GM03348 (cell line): Measurements from ENCODE around the gene SMIM7.
"Not testable (repeated sequence)": the region's sequence is repeated elsewhere in the genome, so short reads cannot be mapped to it uniquely, and the experiment has no call there.

Experiments
- DNase-seq: peaks from one replicate; pipeline ENCODE4 v3.0.0; 2012; ENCODE audit warnings: low spot score

The SMIM7 gene

DNA sequence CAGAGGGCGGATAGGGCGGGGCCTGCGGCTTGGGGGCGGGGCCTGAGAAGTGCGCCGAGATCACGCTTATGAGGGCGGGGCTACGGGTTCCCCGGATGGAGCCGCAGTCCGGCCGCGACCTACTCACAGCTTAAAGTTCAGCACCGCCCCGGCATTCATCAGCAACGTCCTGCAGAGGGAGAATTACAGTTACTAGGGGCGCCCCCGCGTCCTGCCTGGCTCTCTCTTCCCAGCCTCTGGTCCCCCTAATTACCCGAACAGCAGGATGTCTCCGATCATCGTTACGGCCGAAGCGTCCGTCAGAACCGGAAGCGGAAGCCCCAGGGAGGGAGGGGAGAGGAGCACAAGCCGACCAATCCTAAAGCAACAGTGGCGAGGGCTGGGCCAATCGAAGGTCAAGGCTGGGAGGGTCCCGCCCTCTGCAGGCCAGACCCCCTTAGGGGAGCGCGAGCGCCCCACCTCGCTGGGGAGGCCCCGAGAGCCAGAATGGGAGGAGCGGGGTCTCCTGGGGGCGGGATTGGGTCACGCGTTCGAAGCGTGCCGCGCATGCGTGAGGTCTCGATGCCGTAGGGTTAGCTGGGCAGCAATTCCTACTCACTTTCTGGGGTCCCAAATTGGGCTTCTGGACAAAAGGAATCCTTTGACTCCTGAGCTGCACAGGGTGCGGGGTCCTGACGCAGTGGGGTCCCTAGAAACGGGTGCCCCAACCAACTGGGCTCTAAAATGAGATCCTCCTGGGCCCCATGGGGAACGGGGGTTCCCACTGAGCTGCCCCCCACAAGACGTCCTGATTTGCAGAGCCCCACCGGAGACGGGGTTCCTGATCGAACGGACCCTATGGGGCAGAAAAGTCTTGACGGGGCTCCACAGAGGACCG, at the start of gene SMIM7:
Gene SMIM7 (minus strand): TSS at position 313 of the 877 bp plus-strand sequence. CDS start 34 bp downstream, at position 279.
- peak; percentile 100 for DNase-seq

DNA sequence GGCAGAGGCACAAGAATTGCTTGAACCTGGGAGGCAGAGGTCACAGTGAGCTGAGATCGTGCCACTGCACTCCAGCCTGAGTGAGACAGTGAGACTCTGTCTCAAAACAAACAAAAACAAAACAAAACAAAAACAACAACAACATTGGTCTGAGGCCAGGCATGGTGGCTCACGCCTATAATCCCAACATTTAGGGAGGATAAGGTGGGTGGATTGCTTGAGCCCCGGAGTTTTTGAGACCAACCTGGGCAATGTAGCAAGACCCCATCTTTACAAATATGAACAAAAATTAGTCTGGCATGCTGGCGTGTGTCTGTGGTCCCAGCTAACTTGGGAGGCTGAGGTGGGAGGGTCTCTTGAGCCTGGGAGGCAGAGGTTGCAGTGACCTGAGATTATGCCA, 43.7 kb upstream of the SMIM7 start:
- DNase-seq, result no peak

DNA sequence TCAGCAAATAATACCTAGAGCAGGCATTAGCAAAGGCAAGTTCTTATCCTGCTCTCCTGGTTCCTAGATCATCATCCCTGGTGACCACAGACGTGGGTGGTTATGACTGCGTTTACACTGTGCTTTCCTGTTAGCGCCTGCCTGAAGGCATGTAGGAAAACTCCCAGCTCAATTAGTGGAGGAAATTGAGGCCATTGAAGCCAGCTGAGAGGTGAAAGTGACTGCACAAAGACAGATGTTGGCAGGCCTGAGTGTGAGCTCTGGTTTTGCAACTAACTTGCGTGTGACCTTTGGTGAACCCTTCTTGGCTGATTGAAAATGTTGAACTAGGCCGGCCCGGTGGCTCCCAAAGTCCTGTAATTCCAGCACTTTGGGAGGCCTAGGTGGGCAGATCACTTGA, 42.2 kb upstream of the SMIM7 start:
- DNase-seq, result peak; percentile 51

DNA sequence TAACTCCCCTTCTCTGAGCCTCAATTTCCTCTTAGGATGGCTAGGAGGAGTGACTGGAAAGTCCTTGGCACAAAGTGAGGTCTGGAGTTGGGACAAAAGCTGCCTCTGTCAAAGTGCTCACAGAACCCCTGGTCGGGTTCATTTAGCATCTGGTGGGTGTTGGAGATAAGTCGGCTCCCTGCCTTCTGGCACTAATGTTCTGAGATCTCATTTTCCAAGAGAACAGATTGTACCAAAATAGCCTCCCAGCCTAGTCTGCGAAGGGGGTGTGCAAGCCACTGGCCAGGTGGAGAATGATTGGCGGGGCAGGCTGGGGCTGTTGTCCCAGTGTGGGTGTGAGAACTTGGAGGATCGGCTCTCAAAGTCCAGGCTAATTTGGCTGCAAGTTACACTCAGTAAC, 39.0 kb upstream of the SMIM7 start:
- no peak for DNase-seq

DNA sequence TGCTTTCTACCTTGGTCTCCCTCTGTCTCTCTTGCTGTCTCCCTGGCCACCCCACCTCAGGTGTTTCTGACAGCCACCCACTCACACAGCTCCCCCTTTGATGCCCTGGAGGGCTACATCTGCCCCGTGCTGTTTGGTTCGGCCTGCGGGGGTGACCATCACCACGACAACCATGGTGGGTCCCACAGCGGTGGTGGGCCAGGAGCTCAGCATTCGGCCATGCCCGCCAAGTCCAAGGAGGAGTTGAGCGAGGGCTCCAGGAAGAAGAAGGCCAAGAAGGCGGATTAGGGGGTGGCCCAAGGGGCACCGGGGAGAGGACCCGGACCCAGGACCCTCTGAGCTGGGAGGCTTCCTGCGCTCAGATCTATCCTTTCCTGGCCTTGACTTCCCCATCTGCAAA, 28.1 kb upstream of the SMIM7 start:
- DNase-seq, result no peak

DNA sequence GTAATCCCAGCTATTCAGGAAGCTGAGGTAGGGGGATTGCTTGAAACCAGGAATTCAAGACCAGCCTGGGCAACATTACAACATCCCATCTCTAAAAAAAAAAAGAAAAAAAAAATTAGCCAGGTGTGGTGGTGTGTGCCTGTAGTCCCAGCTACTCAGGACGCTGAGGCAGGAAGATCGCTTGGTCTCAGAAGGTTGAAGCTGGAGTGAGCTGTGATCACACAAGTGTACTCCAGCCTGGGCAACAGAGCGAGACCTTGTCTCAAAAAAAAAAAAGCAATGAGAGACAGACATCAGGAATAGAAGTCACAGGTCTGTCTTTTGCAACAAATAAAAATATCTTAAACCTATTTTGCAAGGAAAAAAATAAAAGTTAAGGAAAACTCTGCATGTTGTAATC, 24.3 kb upstream of the SMIM7 start:
- no peak for DNase-seq

DNA sequence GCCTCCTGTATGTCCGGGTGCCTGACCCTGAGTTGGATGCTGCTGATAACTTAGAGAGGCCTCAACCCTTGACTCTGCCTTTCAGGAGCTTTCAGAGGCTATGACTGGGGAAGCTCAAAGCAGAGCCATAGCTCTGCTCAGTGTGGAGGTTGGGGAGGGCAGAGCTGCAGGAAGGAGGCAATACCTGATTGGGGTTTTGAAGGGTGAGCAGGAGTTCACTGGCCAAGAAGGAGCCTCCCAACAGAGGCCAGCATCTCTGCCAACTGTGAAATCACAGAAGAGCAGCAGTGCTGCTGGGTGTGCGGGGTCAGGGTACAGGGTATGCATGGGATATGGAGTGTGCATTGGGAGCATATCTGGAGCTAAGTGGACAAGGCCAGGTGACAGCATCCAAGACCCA, 22.6 kb upstream of the SMIM7 start:
- DNase-seq, result no peak

DNA sequence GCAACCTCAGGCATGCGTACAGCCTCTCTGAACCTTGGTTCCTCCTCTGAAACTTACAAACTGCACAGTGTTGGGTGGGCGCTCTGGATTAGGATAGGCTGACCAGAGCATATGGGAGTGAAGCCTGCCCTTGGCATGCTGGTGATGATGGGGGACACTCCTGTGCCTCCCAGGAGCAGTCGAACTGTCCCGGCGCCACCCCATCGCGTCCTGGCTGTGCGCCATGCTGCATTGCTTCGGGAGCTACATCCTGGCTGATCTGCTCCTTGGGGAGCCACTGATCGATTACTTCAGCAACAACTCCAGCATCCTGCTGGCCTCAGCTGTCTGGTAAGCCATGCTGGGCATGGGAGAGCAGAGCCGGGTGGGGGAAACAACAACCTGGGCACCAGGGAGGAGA, 19.9 kb upstream of the SMIM7 start:
- DNase-seq, result no peak

DNA sequence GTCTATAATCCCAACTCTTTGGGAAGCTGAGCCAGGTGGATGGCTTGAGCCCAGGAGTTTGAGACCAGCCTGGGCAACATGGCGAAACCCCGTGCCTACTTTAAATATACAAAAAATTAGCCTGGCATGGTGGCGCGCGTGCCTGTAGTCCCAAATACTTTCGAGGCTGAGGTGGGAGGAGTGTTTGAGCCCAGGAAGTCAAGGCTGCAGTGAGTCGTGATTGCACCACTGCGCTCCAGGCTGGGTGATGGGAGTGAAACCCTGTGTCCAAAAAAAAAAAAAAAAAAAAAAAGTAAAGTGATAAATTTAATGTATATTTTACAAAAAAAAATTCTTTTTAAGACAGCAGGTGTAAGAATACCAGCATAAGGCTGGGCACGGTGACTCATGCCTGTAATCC, 18.6 kb upstream of the SMIM7 start:
- no peak for DNase-seq

DNA sequence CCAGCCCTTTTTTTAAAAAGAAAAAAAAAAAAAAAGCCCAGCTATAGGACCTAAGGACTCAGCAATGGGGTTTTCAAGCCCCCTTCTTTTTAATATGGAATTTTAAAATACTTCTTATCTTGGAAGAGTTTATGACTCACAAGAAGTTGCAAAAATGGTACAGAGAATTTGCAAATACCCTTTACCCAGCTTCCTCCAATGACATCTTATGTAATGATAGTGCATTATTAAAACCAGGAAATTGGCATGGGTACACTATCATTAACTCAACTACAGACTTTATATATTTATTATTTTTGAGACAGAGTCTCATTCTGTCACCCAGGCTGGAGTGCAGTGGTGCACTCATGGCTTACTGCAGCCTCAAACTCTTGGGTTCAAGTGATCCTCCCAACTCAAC, 17.1 kb upstream of the SMIM7 start:
- DNase-seq, result no peak

DNA sequence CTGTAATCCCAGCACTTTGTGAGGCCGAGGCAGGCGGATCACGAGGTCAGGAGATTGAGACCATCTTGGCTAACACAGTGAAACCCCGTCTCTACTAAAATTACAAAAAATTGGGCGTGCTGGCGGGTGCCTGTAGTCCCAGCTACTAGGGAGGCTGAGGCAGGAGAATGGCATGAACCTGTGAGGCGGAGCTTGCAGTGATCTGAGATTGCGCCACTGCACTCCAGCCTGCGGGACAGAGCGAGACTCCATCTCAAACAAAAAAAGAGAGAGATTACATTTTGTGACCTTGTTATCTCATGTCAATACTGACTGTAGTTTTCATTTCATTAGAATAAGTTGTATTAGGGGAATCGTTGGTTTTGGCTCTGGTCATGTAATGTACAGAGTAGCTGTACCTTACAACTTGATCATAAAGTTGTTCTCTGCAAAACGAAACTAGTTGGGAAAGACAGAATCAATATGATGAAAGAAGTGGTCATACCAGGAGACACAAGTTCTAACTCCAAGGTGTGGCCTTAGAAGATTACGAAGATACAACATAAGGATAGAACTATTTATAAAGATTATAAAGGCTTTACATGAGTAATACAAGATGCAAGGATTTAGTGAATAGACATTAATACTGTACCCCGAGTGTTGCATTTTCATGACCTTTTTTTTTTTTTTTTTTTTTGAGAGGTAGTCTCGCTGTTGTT, 16.3 kb upstream of the SMIM7 start:
- DNase-seq, result no peak

DNA sequence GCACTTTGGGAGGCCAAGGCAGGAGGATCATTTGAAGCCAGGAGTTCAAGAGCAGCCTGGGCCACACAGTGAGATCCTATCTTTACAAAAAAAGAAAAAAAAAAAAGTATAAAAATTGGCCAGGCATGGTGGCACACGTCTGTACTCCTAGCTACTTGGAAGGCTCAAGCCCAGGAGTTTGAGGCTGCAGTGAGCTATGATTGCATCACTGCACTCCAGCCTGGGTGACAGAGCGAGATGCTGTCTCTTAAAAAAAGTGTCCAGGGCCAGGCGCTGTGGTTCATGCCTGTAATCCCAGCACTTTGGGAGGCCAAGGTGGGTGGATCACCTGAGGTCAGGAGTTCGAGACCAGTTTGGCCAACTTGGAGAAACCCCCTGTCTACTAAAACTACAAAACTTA, 13.9 kb upstream of the SMIM7 start:
- DNase-seq, result not testable (repeated sequence)

DNA sequence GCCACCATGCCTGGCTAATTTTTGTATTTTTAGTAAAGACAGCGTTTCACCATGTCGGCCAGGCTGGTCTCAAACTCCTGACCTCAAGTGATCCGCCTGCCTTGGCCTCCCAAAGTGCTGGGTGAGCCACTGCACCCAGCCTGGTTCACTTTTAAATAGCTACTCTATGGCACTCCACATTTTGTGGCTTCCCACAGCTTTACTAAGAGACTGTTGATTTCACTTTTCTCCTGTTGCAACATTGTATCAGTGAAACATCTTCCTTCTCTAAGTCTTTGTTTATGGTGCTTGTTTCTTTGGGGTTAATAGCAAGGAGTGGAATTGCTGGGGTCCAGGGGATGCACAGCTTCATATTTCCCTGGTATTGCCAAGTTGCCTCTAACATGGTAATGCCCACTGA, 13.3 kb upstream of the SMIM7 start:
- no peak for DNase-seq

DNA sequence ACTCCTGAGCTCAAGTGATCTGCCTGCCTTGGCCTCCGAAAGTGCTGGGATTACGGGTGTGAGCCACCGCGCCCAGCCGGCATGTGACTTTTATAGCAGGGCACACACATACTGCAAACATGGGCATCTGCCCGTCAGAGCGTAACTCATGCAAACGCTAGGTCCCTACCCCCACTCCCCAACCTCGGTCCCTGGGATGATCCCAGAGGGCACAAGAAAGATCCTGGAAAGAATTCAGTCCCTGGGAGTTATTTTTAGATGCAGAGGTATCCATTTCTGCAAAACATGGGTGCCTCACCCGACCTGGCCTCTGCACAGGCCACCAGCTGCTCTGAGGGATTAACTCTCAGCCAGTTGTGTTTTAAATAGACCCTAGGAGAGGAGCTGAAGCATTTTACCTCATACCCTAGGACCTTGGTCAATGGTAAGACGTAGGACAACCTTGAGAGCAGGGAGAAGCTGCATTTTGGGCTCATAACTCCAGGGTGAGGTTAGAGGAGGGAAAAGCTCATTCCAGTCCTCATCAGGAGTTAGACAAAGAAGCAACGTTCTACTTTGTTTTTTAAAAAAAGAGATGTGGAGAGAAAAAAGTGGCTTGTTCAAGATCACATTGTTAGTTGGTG, 11.8 kb upstream of the SMIM7 start:
- DNase-seq, result no peak

DNA sequence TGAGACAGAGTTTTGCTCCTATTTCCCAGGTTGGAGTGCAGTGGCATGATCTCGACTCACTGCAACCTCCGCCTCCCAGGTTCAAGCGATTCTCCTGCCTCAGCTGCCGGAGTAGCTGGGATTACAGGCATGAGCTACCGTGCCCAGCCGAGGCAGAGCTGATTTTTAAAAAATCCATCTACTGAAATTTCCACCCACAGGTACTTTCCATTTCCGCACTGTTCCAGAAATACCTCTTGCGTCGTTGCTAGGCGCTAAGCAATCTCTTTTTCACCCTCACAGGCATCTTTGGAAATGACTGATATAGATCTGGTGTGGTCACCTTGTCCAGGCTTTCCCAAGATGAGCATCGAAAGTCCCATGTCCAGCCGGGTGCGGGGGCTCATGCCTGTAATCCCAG, 10.3 kb upstream of the SMIM7 start:
- DNase-seq, result no peak

DNA sequence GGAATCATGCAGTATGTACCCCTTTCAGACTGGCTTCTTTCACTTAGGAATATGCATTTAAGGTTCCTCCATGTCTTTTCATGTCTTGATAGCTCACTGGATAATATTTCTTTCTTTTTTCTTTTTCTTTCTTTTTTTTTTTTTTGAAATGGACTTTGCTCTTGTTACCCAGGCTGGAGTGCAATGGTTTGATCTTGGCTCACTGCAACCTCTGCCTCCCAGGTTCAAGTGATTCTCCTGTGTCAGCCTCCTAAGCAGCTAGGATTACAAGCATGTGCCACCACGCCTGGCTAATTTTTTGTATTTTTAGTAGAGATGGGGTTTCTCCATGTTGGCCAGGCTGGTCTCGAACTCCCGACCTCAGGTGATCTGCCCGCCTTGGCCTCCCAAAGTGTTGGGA, 8.8 kb upstream of the SMIM7 start:
- DNase-seq, result not testable (repeated sequence)

DNA sequence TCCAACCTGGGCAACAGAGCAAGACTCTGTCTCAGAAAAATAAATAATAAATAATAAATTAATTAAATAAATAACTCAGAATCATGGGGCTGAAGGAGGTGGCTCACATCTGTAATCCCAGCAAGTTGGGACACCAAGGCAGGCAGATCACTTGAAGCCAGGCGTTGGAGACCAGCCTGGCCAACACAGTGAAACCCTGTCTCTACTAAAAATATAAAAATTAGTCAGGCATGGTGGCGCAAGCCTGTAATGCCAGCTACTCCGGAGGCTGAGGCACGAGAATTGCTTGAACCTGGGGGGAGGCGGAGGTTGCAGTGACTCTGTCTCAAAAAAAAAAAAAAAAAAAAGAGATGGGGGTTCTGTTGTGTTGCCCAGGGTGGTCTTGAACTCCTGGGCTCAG, 8.2 kb upstream of the SMIM7 start:
- DNase-seq, result no peak

DNA sequence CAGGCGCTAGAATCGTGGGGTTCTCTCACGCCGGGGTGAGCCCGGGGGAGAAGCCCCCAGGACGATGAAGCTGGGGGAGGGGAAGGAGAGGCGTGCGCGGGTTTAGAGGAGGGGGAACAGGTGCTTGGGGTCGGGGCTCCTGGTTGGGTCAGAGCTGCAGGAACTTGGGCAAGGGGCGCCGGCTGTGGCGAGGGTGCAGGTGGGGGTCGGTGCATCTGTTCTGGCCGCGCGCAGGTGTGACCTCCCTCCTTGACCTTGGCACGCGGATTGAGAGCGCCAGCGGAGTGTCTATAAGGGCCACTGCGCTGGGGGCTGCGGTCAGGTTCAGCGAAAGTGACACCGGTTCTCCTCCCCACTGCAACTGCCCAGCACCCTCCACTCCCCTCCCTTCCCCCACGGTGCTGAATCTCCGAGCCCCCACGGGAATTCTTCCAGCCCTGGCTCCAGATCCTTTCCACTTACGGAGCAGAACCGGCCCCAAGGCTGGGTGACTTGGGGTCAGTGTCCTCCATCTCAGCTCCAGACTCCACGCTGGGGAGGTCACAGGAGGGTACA, 1.6 kb upstream of the SMIM7 start:
- no peak for DNase-seq

DNA sequence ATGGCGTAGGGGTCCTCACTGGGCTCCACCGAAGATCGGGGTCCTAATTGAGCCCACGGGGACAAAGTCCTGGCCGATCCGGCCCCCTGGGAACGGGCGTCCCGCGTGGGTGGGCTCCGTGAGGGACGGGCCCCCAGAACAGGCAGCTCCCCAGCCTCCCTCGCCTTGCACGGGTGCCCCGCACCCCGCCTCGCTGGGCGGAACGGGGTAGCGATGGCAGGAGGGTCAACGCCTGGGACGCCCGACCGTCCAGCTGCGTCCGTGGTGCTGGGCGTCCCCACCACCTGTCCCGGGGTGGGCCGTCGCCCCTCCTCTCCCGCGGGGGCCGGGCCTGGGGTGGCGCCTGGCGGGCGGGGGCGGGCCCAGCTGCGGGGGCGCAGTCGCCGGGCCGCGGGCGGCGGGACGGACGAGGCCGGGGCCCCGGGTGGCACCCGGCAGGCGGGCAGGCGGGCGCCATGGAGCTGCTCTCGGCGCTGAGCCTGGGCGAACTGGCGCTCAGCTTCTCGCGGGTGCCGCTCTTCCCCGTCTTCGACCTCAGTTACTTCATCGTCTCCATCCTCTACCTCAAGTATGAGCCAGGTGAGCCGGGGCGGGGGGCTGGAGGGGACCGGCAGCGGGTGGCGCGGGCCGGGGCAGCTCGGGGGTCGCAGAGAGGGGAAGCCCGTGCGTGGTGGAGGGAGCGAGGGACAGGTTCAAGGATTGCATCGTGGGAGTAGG, 977 bp upstream of the SMIM7 start, which contains the start of gene TMEM38A:
Gene TMEM38A (plus strand): TSS at position 377 of the 717 bp plus-strand sequence. CDS start 79 bp downstream, at position 456.
- DNase-seq, result peak; percentile 80

DNA sequence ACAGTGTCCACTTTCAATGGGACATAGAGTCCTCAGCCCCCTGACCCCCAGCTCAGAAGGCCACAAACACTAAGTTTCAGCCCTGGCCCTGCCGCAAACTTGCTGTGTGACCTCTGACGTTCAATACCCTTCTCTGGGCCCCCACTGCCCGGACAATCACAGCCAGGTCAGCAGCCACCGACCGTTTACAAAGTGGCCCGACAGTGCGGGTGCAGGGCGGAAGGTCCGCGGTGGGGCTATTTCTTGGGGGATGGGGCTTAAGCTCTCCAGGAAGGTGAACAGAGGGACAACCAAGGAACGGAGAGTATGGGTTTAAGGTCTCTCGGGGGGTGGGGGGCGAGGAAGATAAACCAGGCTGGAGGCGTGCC, 496 bp downstream of the SMIM7 start:
- no peak for DNase-seq

DNA sequence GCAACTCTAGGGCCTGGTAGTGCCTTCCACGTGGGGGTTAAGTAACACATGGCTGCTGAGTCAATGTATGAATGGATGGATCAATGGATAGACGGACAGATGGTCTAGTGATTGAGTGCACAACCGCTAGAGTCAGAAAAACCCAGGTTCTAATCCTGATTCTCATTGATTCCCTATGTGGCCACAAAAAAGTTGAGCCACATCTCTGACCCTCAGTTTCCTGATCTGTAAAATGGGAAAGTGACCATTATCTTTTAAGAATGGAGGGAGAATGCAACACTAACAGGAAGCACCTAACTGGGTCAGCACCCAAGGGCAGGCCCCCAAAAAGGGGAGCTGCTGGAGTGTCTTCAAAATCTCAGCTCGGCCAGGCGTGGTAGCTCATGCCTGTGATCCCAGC, 2.6 kb downstream of the SMIM7 start:
- DNase-seq, result no peak

DNA sequence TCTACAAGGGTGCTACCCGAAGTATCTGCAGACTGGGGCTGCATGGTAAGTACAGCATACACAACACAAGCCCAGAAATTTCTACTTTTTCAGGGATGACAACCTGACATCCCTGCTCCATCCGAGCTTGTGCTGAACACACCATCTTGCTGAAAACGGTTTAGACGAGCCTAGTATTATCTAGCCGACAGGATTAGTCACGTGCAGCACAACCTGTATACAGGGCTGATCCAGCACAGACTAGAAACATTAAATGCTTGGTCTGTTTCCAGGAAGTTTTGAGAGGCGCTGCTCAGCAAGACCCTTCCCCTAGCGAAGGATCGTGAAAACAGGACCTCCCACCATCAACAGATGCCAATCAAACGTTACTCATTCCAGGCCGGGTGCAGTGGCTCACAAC, 4.2 kb downstream of the SMIM7 start:
- DNase-seq, result no peak
